NCI-H146 treated with DMSO at 0.1 percent for 48 hours (cell line): ENCODE data around the gene CDK14.
"Not testable (repeated sequence)": the region's sequence is repeated elsewhere in the genome, so short reads cannot be mapped to it uniquely, and the experiment has no call there.

Experiments used
- DNase-seq: peaks from one replicate; lab custom pipeline; 2025; ENCODE audit not compliant: unreplicated experiment; lab: John Stamatoyannopoulos, UW

CDK14 gene

DNA sequence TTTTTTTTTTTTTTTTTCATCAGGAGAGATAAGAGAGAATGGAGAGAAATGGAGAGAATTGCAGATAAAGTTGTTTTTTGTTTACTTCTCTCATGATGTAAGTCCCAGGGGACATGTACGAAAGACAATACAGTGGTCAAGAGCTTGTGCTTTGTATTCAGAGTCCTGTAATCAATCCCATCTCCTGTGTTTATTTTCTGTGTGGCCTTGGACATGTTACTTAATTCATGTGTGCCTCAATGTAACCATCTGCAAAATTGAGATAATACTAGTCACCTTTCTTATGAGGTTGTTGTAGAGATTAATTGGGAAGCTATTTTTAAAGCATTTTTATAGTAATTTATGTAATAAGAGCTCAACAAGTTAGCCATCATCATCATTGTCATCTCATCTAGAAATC, 117.5 kb downstream of the CDK14 start:
- DNase-seq, result no peak

DNA sequence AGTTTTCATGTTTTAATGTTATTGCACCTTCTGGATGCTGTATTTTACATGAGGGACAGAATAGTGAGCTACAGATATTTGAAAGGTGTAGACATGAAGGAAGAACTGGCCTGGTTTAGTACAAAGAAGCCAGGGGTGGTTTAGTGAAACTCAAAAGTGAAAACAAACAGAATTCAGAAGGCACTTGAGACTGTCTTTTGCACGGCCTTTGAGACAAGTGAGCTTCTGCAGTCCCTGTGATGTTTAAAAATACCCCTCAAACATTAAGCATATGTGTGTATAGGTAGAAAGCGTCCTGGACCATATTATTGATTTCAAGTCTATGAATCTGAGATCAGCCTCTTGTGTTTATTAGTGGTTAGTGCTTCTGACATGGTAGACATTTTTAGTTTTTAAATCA, 118.9 kb downstream of the CDK14 start:
- DNase-seq, result no peak

DNA sequence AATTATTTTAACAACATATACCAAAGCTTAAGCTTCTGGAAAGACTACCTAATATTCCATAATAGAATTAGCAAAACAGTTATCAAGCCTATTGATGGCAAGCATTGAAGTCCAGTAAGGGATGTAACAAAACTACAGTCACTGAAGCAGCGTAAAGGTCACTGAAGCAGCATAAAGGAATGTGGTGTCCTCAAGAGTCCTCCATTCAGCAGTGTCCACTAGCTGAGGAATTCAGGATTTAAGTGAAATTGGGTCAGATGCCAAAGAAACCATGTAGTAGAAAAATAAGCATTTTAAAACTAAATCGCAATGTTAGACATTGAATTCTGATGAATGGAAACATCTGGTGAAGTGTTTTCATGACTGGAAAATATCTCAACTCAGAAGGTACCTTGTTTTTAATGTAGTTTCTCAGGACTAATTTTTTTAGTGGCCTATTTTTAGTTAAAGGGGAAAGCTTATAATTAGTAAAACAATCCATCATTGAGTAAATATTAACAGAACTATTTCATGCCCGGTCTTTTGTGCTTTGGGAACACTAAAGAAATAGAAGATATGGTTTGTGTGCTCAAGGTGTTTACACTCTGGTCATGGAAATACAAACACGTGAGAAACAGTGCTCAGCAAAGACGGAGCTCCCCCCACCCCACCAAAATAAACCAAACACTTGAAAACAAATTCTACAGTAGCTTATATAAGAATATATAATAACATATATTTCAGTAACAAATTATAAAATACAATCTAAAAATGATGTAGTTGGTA, 121.4 kb downstream of the CDK14 start:
- peak; percentile 73 for DNase-seq

DNA sequence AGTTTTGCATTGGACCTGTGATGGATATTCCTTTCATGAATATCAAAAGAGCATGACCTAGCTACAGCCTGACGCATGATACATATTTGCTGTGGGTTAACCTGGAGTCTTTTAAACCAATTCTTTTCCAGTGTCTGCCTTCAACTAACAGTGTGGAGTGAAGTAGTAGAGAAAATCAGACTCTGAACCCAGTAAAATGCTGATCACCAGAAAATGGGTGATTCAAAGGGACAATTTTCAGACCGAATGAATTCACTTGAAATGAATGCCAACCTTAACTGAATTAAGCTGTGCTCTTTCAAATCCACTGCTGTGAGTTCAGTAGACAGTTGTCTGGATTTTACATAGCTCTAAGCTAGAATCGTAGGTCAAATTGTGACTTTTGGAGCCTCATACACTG, 123.0 kb downstream of the CDK14 start:
- DNase-seq, result no peak

DNA sequence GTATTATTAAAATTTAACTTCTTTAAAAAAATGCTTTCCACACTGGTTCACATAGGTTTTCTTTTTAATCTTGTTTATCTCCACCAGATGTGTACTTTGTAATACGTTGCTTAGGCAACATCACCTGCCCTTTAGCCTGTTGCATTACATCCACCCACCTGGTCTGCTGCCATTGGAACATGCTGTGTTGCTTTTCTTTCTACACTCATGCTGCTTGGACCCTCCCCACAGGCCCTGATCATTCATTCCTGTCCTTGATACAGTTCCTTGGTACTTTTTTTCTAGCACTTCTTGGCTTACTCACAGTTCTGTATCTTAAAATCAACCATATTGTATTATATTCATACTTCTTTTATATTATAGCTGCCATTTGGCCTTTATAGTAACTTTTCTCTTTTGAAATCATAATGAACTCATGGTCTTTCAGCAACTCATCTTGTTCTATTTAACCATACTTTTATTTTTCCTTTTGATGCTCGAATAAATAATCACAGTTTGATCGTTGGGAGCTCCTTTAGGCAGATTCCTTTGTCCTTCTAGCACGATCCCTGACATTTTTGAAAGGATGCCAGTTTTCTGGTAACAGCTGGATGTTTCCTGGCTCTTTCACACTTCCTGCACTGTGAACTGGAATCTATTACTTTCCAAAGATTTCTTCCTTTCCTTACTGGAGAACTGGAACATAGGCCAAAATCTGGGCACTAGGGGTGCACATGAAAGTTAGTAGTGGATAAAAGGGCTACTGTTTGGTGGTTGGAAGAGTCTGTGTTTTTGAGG, 125.1 kb downstream of the CDK14 start:
- peak; percentile 30 for DNase-seq

DNA sequence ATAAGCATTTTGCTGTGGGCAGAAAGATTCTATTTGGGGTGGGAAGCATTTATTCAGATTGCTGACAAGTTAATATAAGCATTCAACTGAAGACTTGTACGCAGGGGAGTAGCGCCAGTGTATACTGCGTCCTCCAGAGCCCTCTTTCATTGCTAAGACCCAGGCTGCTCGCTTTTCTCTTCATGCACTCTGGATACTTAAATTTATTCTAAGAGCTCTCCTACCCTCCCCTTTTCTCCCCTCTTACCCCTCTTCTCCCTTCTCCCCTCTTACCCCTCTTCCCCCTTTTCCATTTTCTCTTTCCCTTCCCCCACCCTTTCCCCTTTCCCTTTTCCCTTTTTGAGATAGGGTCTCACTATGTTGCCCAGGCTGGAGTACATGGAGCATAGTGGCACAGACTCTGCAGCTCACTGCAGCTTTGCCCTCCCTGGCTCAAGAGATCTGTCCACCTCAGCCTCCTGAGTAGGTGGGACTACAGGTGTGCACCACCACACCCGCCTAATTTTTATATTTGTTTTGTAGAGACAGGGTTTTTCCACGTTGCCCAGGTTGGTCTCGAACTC, 125.8 kb downstream of the CDK14 start:
- DNase-seq, result no peak

DNA sequence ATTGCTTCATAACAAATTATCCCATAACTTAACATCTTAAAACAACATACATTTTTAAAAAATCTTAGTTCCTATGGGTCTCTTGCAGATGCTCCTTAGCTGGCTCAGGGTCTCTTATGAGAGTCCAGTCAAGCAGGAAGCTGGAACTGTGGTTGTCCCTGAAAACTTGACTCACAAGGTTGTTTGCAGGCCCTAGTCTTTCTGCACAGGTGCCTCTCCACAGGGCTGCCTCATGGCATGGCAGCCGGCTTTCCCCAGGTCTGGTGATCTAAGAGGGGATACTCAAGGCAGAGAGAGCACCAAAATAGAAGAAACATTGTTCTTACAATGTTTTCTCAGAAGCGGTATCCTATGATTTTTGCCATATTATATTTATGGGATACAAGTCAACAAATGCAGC, 127.1 kb downstream of the CDK14 start:
- no peak for DNase-seq

DNA sequence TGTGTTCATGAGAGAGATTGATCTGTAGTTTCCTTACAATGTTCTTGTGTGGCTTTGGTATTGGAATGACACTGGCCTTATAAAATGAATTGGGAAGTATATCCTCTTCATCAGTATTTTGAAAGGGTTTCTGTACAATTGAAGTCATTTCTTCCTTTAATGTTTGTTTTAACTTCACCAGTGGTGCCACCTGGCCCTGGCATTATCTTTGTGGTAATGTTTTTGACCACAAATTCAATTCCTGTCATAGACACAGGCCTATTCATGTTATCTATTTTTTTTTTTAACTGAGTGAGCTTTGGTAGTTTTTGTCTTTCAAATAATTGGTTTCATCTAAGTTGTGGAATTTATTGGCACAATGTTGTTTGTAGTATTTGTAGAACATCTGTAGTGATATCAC, 127.7 kb downstream of the CDK14 start:
- DNase-seq, result no peak

DNA sequence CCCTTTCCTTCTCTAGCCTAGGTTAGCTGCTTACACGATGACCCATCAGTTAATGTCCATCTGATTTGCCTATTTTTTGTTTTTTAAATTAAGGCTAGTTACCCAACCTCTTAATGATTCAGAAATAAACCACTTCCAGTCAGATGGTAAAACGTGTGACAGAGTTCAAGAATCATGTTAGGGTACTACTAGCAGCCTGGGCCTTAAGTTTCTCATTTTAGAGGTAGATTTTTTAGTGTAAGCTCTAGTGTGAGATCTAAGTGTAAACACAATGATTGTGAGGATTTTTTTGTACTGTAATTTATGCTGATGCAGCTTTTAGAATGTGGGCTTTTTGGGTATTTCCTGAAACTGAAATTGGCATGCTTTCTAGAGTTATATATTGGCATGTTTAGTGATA, 130.0 kb downstream of the CDK14 start:
- DNase-seq, result no peak

DNA sequence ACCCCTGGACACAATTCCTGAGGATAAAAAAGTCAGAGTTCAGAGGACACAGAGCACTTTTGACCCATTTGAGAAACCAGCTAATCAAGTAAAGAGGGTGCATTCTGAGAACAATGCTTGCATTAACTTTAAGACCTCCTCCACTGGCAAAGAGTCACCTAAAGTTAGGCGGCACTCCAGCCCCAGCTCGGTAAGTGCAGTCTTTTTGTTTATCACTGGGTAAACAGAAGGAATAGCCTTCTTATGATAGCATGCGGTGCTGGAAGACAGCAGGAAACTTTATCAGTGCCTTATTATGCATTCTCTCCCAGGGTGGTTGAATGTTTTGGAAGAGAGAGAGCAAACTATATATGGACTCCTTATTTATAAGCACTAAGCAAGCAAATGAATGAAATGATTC, 130.5 kb downstream of the CDK14 start:
- peak; percentile 14 for DNase-seq

DNA sequence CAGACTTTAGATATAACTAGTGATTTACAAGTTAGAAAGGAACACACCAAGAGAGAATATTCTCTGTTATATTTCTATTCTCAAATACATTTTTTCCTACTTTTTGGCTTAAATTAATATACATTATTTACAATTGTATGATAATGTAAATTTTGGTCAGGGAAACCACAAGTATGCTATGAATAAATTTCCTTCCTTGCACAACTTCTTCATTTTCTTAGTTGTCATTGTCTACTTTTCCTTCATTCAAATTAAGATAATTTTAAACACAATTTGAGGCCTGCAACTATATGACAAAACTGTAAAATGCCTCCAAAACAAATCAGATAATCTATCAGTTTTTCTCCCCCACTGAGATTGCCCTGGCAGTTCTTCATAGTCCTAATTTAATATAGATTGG, 131.3 kb downstream of the CDK14 start:
- DNase-seq, result no peak

DNA sequence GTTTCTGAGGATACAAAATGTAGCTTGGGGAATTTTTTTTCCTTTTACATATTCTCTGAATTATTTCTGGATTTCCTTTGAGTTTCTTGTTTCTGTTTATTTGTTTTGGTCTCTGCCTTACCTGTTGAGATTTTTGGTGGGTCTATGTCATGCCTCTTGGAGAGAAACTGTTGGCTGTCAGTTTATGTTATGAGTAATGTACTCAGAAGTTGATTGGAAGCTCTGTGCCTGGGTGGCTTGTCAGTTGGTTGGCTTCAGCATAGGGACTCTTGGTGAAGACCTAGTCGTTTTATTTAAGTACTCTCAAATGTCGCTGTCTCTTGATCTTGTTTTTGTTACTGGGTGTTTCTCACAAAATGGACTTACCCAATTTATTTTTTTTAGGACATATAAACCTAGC, 132.4 kb downstream of the CDK14 start:
- DNase-seq, result no peak

DNA sequence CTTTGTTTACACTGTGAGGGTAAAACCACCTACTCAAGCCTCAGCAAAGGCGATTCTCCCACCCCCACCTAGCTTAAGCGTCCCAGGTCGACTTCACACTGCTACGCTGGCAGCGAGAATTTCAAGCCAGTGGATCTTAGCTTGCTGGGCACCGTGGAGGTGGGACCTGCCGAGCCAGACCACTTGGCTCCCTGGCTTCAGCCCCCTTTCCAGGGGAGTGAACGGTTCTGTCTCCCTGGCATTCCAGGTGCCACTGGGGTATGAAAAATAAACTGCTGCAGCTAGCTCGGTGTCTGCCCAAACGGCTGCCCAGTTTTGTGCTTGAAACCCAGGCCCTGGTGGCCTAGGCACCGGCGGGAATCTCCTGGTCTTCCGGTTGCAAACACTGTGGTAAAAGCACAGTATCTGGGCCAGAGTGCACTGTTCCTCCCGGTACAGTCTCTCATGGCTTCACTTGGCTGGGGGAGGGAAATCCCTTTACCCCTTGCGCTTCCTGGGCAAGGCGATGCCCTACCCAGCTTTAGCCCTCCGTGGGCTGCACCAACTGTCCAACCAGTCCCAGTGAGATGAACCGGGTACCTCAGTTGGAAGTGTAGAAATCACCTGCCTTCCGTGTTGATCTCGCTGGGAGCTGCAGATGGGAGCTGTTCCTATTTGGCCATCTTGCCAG, 139.6 kb downstream of the CDK14 start:
- not testable (repeated sequence) for DNase-seq

DNA sequence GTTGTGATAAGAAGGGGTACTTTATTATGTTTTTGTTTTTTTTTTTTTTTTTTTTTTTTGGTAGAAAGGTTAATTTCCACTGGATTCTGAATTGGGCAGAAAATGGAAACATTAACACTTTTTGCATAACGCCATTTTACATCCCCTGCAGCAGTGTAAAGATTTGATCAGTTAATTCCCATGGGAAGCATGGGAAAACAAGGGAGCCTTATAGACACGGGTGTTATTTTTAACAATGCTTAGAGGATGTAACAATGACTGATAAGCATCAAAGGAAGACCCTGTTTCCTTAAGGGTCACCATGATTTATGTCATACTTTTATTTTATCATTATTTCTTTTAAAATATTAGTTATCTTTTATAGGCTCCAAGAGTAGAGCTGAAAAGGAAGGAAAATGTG, 140.2 kb downstream of the CDK14 start:
- DNase-seq, result no peak

DNA sequence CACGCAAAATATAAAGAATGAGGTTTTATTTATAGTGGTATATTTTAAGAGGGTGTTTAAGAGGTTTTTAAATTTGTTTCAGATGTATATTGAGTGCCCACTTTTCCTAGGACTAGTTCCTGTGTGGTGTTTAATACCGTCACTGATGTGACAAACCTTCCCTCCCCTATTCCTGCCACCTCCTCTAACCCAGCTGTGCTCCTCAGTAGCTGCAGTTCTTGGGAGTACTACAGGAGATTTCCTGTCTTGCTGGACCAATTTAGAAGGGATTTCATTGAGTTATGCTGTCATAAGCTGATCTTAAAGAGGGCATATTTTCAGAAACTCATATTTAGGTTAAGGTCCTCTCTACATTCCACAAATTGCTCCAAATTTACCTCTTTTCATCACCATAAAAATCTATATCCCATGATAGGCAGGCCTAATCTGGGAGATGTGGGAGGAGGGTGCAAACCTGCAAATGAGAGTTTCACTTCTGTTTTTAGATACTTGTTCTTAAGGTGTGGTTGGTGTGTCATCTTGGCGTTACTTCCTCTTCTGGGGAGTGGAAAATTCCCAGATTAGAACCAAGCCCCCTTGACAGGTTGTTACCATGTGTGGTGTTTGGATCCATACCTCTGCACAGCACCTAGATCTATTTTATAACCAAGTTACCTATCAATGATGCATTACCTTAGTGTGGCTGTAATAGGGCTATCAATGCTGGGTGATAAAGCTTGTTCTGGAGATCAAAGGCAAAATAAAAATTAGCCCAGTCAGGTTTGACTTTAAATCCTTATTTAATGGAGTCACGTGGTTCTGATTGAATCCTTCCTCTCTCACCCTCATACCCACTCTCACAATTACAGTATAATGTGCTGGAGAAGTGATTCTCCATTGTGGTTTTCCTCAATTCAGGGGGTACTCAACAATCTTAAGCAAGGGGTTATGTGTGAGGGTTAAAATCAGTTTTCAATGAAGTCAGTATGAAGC, 141.1 kb downstream of the CDK14 start:
- no peak for DNase-seq

DNA sequence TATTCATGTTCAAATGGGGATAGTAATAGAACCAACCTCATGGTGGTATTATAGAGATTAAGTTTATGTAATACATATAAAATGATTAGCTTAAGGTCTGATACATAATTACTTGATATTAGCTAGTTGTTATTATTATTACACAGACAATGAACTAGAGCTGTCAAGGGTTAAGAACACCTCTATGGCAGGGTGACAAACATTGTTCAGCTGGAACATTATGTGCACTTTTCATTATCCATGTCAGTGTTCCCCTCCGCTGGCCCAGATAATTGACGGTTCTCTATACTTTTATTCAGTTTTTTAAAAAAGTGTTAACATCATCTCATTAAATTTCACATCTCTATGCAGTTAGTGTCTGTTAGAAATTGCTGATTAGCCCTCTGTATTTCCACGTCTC, 142.1 kb downstream of the CDK14 start:
- peak; percentile 30 for DNase-seq

DNA sequence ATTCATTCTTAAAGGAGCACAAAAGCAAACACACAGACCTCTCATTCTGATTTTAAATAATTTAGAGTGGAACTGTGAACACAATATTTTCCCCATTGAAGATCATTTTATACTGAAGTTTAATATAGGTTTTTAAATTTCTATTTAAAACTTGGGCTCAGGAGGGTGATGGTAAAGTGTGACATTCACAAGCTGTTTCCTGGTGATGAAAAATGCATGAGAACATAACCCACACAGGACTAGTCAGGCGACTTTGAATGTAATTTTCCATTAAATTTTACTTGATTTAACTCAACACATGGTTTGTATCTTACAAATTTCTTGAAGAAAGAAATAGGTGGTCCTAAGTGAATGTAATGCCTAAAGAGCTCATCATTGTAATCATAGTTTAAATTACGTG, 143.6 kb downstream of the CDK14 start:
- DNase-seq, result no peak

DNA sequence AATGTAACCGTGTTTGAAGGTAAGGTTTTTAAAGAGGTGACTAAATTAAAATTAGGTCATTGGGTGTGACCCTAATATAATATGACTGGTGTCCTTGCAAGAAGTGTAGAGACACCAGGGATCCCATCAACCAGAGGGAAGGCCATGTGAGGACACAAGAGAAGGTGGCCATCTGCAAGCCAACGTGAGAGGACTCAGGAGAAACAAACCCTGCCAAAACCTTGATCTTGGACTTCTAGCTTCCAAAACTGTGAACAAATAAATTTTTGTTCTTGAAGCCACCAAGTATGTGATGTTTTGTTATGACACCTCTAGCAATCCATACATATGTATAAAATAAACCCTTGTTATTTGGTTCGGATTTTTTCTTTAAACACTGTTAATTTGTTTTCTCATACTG, 144.3 kb downstream of the CDK14 start:
- no peak for DNase-seq

DNA sequence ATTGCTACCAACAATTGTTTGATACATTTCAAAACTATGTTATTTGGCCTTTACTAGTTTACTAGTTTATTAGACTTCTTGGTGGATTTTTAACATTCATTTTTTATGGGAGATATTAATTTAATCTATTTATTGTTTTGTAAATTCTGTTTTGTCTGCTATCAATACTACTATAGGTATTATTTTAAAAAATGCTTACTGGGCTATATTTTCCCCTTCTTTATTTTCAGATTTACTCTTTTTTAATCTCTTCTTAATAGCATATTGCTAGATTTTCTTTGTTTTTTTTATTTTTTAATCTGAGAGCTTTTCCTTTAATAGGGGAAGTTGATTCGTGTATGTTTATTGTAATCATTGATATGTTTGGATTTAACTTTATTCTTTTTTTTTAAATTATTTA, 147.5 kb downstream of the CDK14 start:
- DNase-seq, result no peak

DNA sequence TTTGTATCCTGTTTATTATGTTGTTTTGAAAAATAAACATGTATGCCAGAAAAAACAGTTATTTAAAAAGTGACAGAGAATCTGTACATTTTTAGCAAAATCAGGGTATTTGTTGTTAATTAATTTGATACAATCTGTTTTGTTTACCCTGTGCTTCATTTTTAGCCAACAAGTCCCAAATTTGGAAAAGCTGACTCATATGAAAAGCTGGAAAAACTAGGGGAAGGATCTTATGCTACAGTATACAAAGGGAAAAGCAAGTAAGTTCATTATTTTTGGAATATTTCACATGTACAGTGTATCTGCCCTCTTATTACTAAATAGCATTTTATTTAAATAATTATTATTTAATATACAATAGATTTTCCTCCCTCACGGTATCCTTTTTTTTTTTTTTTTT, 151.4 kb downstream of the CDK14 start:
- no peak for DNase-seq

DNA sequence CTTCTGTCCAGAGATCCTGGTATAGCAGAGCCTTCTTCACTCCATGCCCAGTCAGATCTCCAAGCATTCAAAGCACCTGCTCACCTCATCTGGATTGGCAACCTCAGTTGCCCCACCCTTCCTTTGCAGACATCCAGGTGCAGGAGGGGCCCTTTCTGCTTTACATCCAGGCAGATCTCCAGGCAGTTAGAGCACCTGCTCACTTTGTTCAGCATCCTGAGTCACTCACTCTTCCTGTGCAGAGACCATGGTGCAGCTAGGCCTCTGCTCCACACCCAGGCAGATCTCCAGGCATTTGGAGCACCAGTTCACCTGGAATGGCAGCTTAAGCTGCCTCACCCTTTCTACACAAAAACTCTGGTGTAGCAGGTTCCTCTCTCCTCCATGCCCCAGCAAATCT, 153.1 kb downstream of the CDK14 start:
- no peak for DNase-seq
